HEK293 (cell line): Measurements from ENCODE around the gene RNU2-63P.
"Not testable (repeated sequence)": the region's sequence is repeated elsewhere in the genome, so short reads cannot be mapped to it uniquely, and the experiment has no call there.

ENCODE experiments used
- CTCF ChIA-PET: fragments of 350-600 bp; formaldehyde crosslinking; extraction: SDS; loops from one replicate; lab custom pipeline; 2021; ENCODE audit warnings: antibody characterized with exemption; lab: Yijun Ruan, JAX
- POLR2A ChIA-PET: fragments of 300-600 bp; formaldehyde crosslinking; extraction: SDS; loops from one replicate; lab custom pipeline; 2020; ENCODE audit warnings: antibody characterized with exemption, inconsistent platforms; lab: Yijun Ruan, JAX
- H3K27ac ChIP-seq: fragments of 200-500 bp; sonication (Bioruptor generic); 2 replicates; pipeline ENCODE4 v1.5.1; 2014; ENCODE audit warnings: low read depth, low read length, control low read depth, inconsistent platforms; ENCODE audit errors: extremely low read depth
- H3K36me3 ChIP-seq, 2 experiments: fragments of 200-500 bp in 1 of 2; sonication (Bioruptor generic) in 1 of 2; 1 replicate in 1 of 2; 2 replicates in 1 of 2; pipeline ENCODE4 v1.5.1; 2014 to 2017; ENCODE audit warnings: inconsistent platforms in 2 of 2, low read length in 2 of 2; ENCODE audit not compliant: control insufficient read depth in 2 of 2, insufficient read depth in 1 of 2
- H3K4me1 ChIP-seq: fragments of 200-500 bp; sonication (Bioruptor generic); 2 replicates; pipeline ENCODE4 v1.5.1; 2014; ENCODE audit warnings: mild to moderate bottlenecking, low read length, inconsistent platforms; ENCODE audit not compliant: control insufficient read depth, insufficient read depth
- H3K4me3 ChIP-seq: 2 replicates; pipeline ENCODE4 v1.5.1; 2011; ENCODE audit warnings: low read depth, mild to moderate bottlenecking, control low read depth, low read length, moderate library complexity
- H3K9me3 ChIP-seq: fragments of 200-500 bp; sonication (Bioruptor generic); 2 replicates; pipeline ENCODE4 v1.5.1; 2014; ENCODE audit warnings: low read depth, low read length, inconsistent platforms; ENCODE audit not compliant: control insufficient read depth, insufficient read depth
- GFI1B ChIP-seq: fragments of 450-650 bp; formaldehyde crosslinking; IDR thresholded peaks from 2 replicates; pipeline ENCODE4 v1.5.1; 2016; ENCODE audit warnings: missing biosample characterization, missing genetic modification characterization
- GLIS1 ChIP-seq: fragments of 450-650 bp; formaldehyde crosslinking; IDR thresholded peaks from 2 replicates; pipeline ENCODE4 v1.5.1; 2016; ENCODE audit warnings: missing biosample characterization, missing genetic modification characterization
- GLIS2 ChIP-seq: fragments of 450-650 bp; formaldehyde crosslinking; IDR thresholded peaks from 2 replicates; pipeline ENCODE4 v1.5.1; 2016; ENCODE audit warnings: missing biosample characterization, missing genetic modification characterization
- IKZF3 ChIP-seq: fragments of 450-650 bp; IDR thresholded peaks from 2 replicates; pipeline ENCODE4 v1.5.0; 2018; ENCODE audit warnings: missing biosample characterization, mild to moderate bottlenecking, missing genetic modification characterization, moderate library complexity
- OSR2 ChIP-seq: fragments of 450-650 bp; formaldehyde crosslinking; IDR thresholded peaks from 2 replicates; pipeline ENCODE4 v1.5.1; 2016; ENCODE audit warnings: missing biosample characterization, missing genetic modification characterization
- YY2 ChIP-seq: fragments of 450-650 bp; formaldehyde crosslinking; IDR thresholded peaks from 2 replicates; pipeline ENCODE4 v1.5.1; 2016; ENCODE audit warnings: missing biosample characterization, missing genetic modification characterization
- ZNF132 ChIP-seq: fragments of 450-650 bp; formaldehyde crosslinking; IDR thresholded peaks from 2 replicates; pipeline ENCODE4 v1.5.1; 2017; ENCODE audit warnings: missing biosample characterization, missing genetic modification characterization, borderline replicate concordance
- ZNF341 ChIP-seq: fragments of 450-650 bp; formaldehyde crosslinking; IDR thresholded peaks from 2 replicates; pipeline ENCODE4; 2016; ENCODE audit warnings: low read depth, missing biosample characterization, missing genetic modification characterization
- ZNF585B ChIP-seq: fragments of 450-650 bp; formaldehyde crosslinking; IDR thresholded peaks from 2 replicates; pipeline ENCODE4 v1.5.1; 2016; ENCODE audit warnings: missing biosample characterization, missing genetic modification characterization
- ZNF600 ChIP-seq: fragments of 450-650 bp; formaldehyde crosslinking; IDR thresholded peaks from 2 replicates; pipeline ENCODE4 v1.5.1; 2016; ENCODE audit warnings: missing biosample characterization, missing genetic modification characterization
- TF ChIP-seq, protein P1 (sequence below): sonication (generic); formaldehyde crosslinking; IDR thresholded peaks from 2 replicates; pipeline ENCODE4 v1.8.1; 2022; ENCODE audit warnings: mild to moderate bottlenecking, moderate library complexity, missing genetic modification reagents
- TF ChIP-seq, protein P2 (sequence below): fragments of 450-650 bp; formaldehyde crosslinking; IDR thresholded peaks from 2 replicates; pipeline ENCODE4 v1.5.1; 2017; ENCODE audit warnings: missing biosample characterization, missing genetic modification characterization
- TF ChIP-seq, protein P3 (sequence below): fragments of 450-650 bp; formaldehyde crosslinking; IDR thresholded peaks from 2 replicates; pipeline ENCODE4 v1.5.1; 2017; ENCODE audit warnings: missing biosample characterization, missing genetic modification characterization

Gene RNU2-63P

DNA sequence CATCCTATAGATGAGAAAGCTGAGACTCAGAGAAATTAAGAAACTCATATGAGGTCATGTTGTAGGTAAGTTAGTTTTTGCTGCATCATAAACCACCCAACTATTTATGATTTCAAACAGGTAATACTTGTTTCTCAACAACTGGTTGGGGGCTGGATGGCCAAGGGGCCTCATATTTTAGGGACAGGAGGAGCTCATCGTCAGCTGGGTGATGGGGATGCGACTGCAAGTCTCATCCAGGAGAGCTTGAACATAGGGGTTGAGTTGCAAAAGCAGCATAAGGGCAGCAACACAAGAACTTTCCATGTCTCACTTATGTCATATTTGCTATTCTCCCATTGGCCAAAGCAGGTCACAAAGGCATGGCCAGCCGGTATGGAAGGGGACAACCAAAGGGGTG lies 3.6 kb upstream of the RNU2-63P start:
- Histone ChIP-seq H3K4me3 (no peak overlapping the region), H3K9me3 (no peaks in the 10 kb centered on the region), H3K4me1 (no peaks in the 10 kb centered on the region), H3K36me3 (no peaks in the 10 kb centered on the region), H3K27ac (no peak overlapping the region)
- ChIA-PET POLR2A (no interaction called here), CTCF (interaction anchor here (1.3 kb wide), 1 partner anchor 40 kb away, joined by 4 read pairs; no protein-coding TSS in a partner anchor)
- no peak for TF ChIP-seq GFI1B

DNA sequence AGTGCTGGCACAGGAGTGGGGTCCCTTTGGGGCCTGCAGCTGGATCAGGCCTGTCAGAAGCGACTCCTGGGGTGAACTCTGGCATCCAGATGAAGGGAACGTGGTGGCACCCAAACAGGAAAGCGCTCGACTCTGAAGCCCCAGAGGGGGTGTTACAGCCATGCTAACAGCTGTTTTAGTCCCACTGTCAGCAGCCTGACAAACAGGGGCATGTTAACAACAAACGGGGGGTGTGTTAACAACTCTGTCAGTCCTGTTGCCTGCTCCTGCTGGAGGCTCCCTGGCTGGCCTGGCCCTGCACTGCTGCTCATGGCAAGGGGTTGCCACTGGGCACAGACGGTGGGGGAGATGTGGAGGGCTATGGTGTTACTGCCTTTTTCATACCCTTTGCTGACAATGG lies 2.6 kb upstream of the RNU2-63P start:
- Histone ChIP-seq H3K36me3 (no peaks in the 10 kb centered on the region), H3K9me3 (no peaks in the 10 kb centered on the region), H3K4me3 (no peak overlapping the region), H3K27ac (no peak overlapping the region), H3K4me1 (no peaks in the 10 kb centered on the region)
- TF ChIP-seq ZNF341 (tag by site-specific recombination): no peak
- TF ChIP-seq ZNF132: no peak
- no peak for TF ChIP-seq ZNF600
- TF ChIP-seq, protein P1, sequence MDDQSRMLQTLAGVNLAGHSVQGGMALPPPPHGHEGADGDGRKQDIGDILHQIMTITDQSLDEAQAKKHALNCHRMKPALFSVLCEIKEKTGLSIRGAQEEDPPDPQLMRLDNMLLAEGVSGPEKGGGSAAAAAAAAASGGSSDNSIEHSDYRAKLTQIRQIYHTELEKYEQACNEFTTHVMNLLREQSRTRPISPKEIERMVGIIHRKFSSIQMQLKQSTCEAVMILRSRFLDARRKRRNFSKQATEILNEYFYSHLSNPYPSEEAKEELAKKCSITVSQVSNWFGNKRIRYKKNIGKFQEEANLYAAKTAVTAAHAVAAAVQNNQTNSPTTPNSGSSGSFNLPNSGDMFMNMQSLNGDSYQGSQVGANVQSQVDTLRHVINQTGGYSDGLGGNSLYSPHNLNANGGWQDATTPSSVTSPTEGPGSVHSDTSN (CRISPR knock-in tag): no peak
- TF ChIP-seq OSR2: no peak
- TF ChIP-seq ZNF585B (tag by site-specific recombination): no peak
- TF ChIP-seq GLIS1 (tag by site-specific recombination): no peak
- TF ChIP-seq, protein P2, sequence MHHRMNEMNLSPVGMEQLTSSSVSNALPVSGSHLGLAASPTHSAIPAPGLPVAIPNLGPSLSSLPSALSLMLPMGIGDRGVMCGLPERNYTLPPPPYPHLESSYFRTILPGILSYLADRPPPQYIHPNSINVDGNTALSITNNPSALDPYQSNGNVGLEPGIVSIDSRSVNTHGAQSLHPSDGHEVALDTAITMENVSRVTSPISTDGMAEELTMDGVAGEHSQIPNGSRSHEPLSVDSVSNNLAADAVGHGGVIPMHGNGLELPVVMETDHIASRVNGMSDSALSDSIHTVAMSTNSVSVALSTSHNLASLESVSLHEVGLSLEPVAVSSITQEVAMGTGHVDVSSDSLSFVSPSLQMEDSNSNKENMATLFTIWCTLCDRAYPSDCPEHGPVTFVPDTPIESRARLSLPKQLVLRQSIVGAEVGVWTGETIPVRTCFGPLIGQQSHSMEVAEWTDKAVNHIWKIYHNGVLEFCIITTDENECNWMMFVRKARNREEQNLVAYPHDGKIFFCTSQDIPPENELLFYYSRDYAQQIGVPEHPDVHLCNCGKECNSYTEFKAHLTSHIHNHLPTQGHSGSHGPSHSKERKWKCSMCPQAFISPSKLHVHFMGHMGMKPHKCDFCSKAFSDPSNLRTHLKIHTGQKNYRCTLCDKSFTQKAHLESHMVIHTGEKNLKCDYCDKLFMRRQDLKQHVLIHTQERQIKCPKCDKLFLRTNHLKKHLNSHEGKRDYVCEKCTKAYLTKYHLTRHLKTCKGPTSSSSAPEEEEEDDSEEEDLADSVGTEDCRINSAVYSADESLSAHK (tag by site-specific recombination): no peak
- TF ChIP-seq GLIS2 (tag by site-specific recombination): no peak
- TF ChIP-seq IKZF3 (tag by site-specific recombination): no peak
- no peak for TF ChIP-seq YY2
- TF ChIP-seq, protein P3, sequence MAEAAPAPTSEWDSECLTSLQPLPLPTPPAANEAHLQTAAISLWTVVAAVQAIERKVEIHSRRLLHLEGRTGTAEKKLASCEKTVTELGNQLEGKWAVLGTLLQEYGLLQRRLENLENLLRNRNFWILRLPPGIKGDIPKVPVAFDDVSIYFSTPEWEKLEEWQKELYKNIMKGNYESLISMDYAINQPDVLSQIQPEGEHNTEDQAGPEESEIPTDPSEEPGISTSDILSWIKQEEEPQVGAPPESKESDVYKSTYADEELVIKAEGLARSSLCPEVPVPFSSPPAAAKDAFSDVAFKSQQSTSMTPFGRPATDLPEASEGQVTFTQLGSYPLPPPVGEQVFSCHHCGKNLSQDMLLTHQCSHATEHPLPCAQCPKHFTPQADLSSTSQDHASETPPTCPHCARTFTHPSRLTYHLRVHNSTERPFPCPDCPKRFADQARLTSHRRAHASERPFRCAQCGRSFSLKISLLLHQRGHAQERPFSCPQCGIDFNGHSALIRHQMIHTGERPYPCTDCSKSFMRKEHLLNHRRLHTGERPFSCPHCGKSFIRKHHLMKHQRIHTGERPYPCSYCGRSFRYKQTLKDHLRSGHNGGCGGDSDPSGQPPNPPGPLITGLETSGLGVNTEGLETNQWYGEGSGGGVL: no peak
- ChIA-PET CTCF (no interaction called here), POLR2A (no interaction called here)

DNA sequence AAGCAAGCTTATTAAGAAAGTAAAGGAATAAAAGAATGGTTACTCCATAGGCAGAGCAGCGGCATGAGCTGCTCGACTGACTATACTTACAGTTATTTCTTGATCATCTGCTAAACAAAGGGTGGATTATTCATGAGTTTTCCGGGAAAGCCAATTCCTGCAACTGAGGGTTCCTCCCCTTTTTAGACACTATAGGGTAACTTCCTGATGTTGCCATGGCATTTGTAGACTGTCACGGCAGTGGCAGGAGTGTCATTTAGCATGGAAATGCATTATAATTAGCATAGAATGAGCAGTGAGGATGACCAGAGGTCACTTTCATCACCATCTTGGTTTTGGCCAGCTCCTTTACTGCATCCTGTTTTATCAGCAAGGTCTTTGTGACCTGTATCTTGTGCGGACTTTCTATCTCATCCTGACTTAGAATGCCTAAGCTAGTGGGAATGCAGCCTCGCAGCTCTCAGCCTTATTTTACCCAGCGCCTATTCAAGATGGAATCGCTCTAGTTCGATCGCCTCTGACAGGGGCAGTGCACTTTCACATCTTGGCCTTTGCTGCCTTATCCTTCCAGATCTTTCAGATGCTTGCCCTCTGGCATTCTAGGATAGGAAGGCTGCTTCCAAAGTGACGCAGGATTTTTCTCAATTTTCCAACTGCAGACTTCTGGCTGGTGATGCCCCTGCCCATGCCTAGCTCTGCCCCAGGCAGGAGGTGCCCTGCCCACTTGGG lies 1.9 kb upstream of the RNU2-63P start:
- CTCF ChIA-PET: interaction anchor here (1.1 kb wide), 1 partner anchor 20 kb away, joined by 4 read pairs; no protein-coding TSS in a partner anchor
- H3K9me3 ChIP-seq, H3K4me3 ChIP-seq, H3K36me3 ChIP-seq, POLR2A ChIA-PET, H3K27ac ChIP-seq, H3K4me1 ChIP-seq: not testable (repeated sequence)

DNA sequence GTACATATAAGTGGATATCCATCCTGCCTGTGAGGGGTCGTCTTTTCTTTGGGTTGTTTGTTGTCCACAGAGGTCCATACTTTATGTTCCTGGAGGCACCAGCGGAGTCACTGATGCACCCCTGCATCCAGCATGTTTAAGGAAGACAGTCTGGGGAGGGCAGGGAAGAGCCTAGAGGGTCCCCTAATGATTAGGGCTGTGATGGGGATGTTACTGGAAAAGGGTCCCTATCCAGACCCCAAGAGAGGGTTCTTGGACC lies 1.4 kb upstream of the RNU2-63P start:
- H3K4me3 ChIP-seq, H3K9me3 ChIP-seq, H3K27ac ChIP-seq, H3K4me1 ChIP-seq, H3K36me3 ChIP-seq, POLR2A ChIA-PET: not testable (repeated sequence)
- CTCF ChIA-PET: interaction anchor here (1.1 kb wide), 1 partner anchor 21 kb away, joined by 4 read pairs; no protein-coding TSS in a partner anchor
